ENCODE measurements around the gene SMAD6. TPM values are rescaled to one million over a fixed set of nuclear protein-coding genes. Genes with fewer than 3 reads are reported as not detected.

SMAD6 gene
- total and polyA plus RNA-seq, 10 of the 15 experiments (the other 5 are each of a cell fraction or from before 2014, with no cell fraction given) = under 0.01 to 0.10 (median 0.03) TPM; not detected in 7

- H4K20me1 ChIP-seq (ENCODE audit: control insufficient read depth, insufficient read depth) = no peaks in the 10 kb centered on the region; the same call in 1 of the 2 replicates
- no peak overlapping the region for H3K4me3 ChIP-seq
- POLR2A ChIA-PET = no interaction called here
- no peak for DNase-seq (ENCODE audit: low read depth, low spot score)
- no peaks in the 10 kb centered on the region for H3K79me2 ChIP-seq (ENCODE audit: control insufficient read depth, insufficient read depth, low read length)
- BruUV-seq (replicated peaks) = no TSS peak
- intact Hi-C loops (cut with micrococcal nuclease; ENCODE audit: unreplicated experiment) (no loop called here), in situ Hi-C loops (cut with MboI) (no loop called here)
- no peak for ATAC-seq
- H3K9ac ChIP-seq (ENCODE audit: control insufficient read depth, insufficient read depth, low read length) = no peak overlapping the region
- no peaks in the 10 kb centered on the region for H3K4me1 ChIP-seq (ENCODE audit: control insufficient read depth, insufficient read depth, low read length)
- no peak for TF ChIP-seq POU2F2 (IDR thresholded peaks at IDR 0.05; ENCODE audit: borderline replicate concordance, low read depth, low read length)
- no peak for TF ChIP-seq ZBTB4 (CRISPR knock-in tag; IDR thresholded peaks at IDR 0.05)
- no peak for TF ChIP-seq YBX1 (IDR thresholded peaks at IDR 0.05)
- TF ChIP-seq LARP7 (IDR thresholded peaks at IDR 0.05) = no peak
- TF ChIP-seq KDM1A (IDR thresholded peaks at IDR 0.05; ENCODE audit: borderline replicate concordance) = no peak
- H3K9me3 ChIP-seq (replicated peaks; ENCODE audit: control insufficient read depth, insufficient read depth, low read length) = no peaks in the 10 kb centered on the region
- no peak overlapping the region for H2AFZ ChIP-seq (ENCODE audit: control insufficient read depth, low read depth, low read length)
- no peaks in the 10 kb centered on the region; a peak in 4 of 4 replicates for H3K27me3 ChIP-seq (replicated peaks in 1 of 2; ENCODE audit: control insufficient read depth in 2 of 2, insufficient read depth in 2 of 2, low read length in 1 of 2)
- WGBS (ENCODE audit: insufficient coverage, insufficient replicate concordance, low lambda C conversion rate, missing lambda C conversion rate) = 15% methylated on average over 10 of the region's 10 CpGs
- no peak for FAIRE-seq
- no peaks in the 10 kb centered on the region for H3K36me3 ChIP-seq (ENCODE audit: control insufficient read depth in 2 of 2, insufficient read depth in 2 of 2, low read length in 1 of 2)
- RAD21 ChIA-PET (ENCODE audit: unreplicated experiment) = no interaction called here
- CTCF ChIA-PET = no interaction called here
- no peak overlapping the region for H3K27ac ChIP-seq (ENCODE audit: control insufficient read depth, insufficient read depth)
- H3K4me2 ChIP-seq (ENCODE audit: control insufficient read depth, insufficient read depth) = no peak overlapping the region
- SMC1A ChIA-PET (ENCODE audit: uncharacterized antibody, unreplicated experiment) = no interaction called here
Measured at GRCh38 chr15:66738116-66738515, 36.1 kb downstream of the SMAD6 start.

GRCh38 chr15:66738595-66738994 is 36.6 kb downstream of the SMAD6 start:
- no peak overlapping the region for H3K27ac ChIP-seq (ENCODE audit: control insufficient read depth, insufficient read depth)
- no peaks in the 10 kb centered on the region for H3K36me3 ChIP-seq (ENCODE audit: control insufficient read depth in 2 of 2, insufficient read depth in 2 of 2, low read length in 1 of 2)
- H3K27me3 ChIP-seq (replicated peaks in 1 of 2; ENCODE audit: control insufficient read depth in 2 of 2, insufficient read depth in 2 of 2, low read length in 1 of 2) = no peaks in the 10 kb centered on the region; a peak in 4 of 4 replicates
- intact Hi-C loops (cut with micrococcal nuclease; ENCODE audit: unreplicated experiment) (no loop called here), in situ Hi-C loops (cut with MboI) (no loop called here)
- H2AFZ ChIP-seq (ENCODE audit: control insufficient read depth, low read depth, low read length) = no peak overlapping the region
- POLR2A ChIA-PET = no interaction called here
- DNase-seq (ENCODE audit: low read depth, low spot score) (no peak), ATAC-seq (no peak), FAIRE-seq (no peak)
- no peak overlapping the region for H3K9ac ChIP-seq (ENCODE audit: control insufficient read depth, insufficient read depth, low read length)
- RAD21 ChIA-PET (ENCODE audit: unreplicated experiment) = no interaction called here
- no peak overlapping the region for H3K4me3 ChIP-seq
- no peak overlapping the region for H3K4me2 ChIP-seq (ENCODE audit: control insufficient read depth, insufficient read depth)
- CTCF ChIA-PET = interaction anchor here (1.4 kb wide), 1 partner anchor 113 kb away, joined by 3 read pairs; no protein-coding TSS in a partner anchor
- no peaks in the 10 kb centered on the region for H3K4me1 ChIP-seq (ENCODE audit: control insufficient read depth, insufficient read depth, low read length)
- SMC1A ChIA-PET (ENCODE audit: uncharacterized antibody, unreplicated experiment) = no interaction called here
- no peaks in the 10 kb centered on the region for H3K79me2 ChIP-seq (ENCODE audit: control insufficient read depth, insufficient read depth, low read length)
- 36% methylated on average over 10 of the region's 10 CpGs for WGBS (ENCODE audit: insufficient coverage, insufficient replicate concordance, low lambda C conversion rate, missing lambda C conversion rate)
- no TSS peak for BruUV-seq (replicated peaks)
- no peaks in the 10 kb centered on the region for H3K9me3 ChIP-seq (replicated peaks; ENCODE audit: control insufficient read depth, insufficient read depth, low read length)
- H4K20me1 ChIP-seq (ENCODE audit: control insufficient read depth, insufficient read depth) = no peaks in the 10 kb centered on the region; the same call in 1 of the 2 replicates
- no peak for TF ChIP-seq ZNF217 (IDR thresholded peaks at IDR 0.05)
- no peak for TF ChIP-seq ESRRA (IDR thresholded peaks at IDR 0.05; ENCODE audit: low read length)
- no peak for TF ChIP-seq YBX1 (IDR thresholded peaks at IDR 0.05)
- no peak for TF ChIP-seq ZNF622 (IDR thresholded peaks at IDR 0.05)
- no peak for TF ChIP-seq RELB (IDR thresholded peaks at IDR 0.05; ENCODE audit: low read depth)
- no peak for TF ChIP-seq CEBPZ (IDR thresholded peaks at IDR 0.05; ENCODE audit: low read depth, low read length)

All from GM12878 (cell line).